H1 (cell line): Measurements from ENCODE around the gene TARS3. TPM values are rescaled to one million over a fixed set of nuclear protein-coding genes. Genes with fewer than 3 reads are reported as not detected.

Experiments used
- BCL11A ChIP-seq, 2 experiments: IDR thresholded peaks; one replicate each; pipeline ENCODE4 v1.6.1; 2011; ENCODE audit warnings: low read depth in 2 of 2, low read length in 2 of 2, mild to moderate bottlenecking in 2 of 2
- CHD1 ChIP-seq: IDR thresholded peaks from 2 replicates; pipeline ENCODE4 v1.6.1; 2012; ENCODE audit warnings: low read depth, low read length, improper control_type of control experiment
- KDM4A ChIP-seq: IDR thresholded peaks from one replicate; pipeline ENCODE4 v1.7.1; 2012; ENCODE audit warnings: low read depth, mild to moderate bottlenecking, moderate library complexity, low read length, inconsistent platforms; ENCODE audit not compliant: severe bottlenecking
- NANOG ChIP-seq: IDR thresholded peaks from 2 replicates; pipeline ENCODE4 v1.6.1; 2011; ENCODE audit warnings: low read length, low read depth, mild to moderate bottlenecking, inconsistent platforms; ENCODE audit not compliant: insufficient read depth, poor library complexity, severe bottlenecking
- PHF8 ChIP-seq: fragments of 200-600 bp; sonication (generic); conservative IDR thresholded peaks from 2 replicates; pipeline ENCODE4 v1.7.1; 2012; ENCODE audit warnings: low read depth, mild to moderate bottlenecking, inconsistent platforms, low read length, moderate library complexity
- RAD21 ChIP-seq, 2 experiments: IDR thresholded peaks in 1 of 2; conservative IDR thresholded peaks in 1 of 2; 2 replicates each; pipeline ENCODE4 v1.6.1; 2011; ENCODE audit warnings: low read depth in 2 of 2, low read length in 2 of 2, improper control_type of control experiment in 1 of 2, inconsistent platforms in 1 of 2, mild to moderate bottlenecking in 1 of 2, moderate library complexity in 1 of 2
- TCF12 ChIP-seq: IDR thresholded peaks from 2 replicates; pipeline ENCODE4 v1.6.1; 2011; ENCODE audit warnings: low read depth, mild to moderate bottlenecking, low read length
- polyA plus RNA-seq, 7 experiments: library from polyadenylated mRNA; depleted of rRNA in 3 of 7; stranded (reverse) in 5 of 7; unstranded in 2 of 7; fragments of >200 nt in 5 of 7; fragments of 200-250 nt in 2 of 7; gene quantifications; 1 replicate in 5 of 7; 2 replicates in 1 of 7; 4 replicates in 1 of 7; pipeline versions ENCODE4 v1.2.1 to v1.2.3, GENCODE V29; 2011 to 2013; ENCODE audit warnings: missing spikeins in 2 of 7, mixed read lengths in 2 of 7
- total RNA-seq: library from RNA; stranded (reverse); fragmentation: NEBNext Ultra II Directional; extraction: Animal tissue kit (Norgen Biotek cat#: 25700); gene quantifications from 2 replicates; pipeline ENCODE4 v1.2.1, GENCODE V29; 2021
- TF ChIP-seq, protein P1 (sequence below): fragments of 300-600 bp; sonication (generic); IDR thresholded peaks from 2 replicates; pipeline ENCODE4 v1.7.1; 2012; ENCODE audit warnings: low read length, moderate library complexity, mild to moderate bottlenecking, inconsistent platforms; ENCODE audit not compliant: insufficient replicate concordance
- TF ChIP-seq, protein P2 (sequence below): IDR thresholded peaks from 2 replicates; pipeline ENCODE4 v1.6.1; 2012; ENCODE audit warnings: inconsistent platforms

TARS3 gene
- total and polyA plus RNA-seq, 2 of the 8 experiments (the other 6 are each of a cell fraction or from before 2014, with no cell fraction given): 2.1 to 13.9 TPM

DNA sequence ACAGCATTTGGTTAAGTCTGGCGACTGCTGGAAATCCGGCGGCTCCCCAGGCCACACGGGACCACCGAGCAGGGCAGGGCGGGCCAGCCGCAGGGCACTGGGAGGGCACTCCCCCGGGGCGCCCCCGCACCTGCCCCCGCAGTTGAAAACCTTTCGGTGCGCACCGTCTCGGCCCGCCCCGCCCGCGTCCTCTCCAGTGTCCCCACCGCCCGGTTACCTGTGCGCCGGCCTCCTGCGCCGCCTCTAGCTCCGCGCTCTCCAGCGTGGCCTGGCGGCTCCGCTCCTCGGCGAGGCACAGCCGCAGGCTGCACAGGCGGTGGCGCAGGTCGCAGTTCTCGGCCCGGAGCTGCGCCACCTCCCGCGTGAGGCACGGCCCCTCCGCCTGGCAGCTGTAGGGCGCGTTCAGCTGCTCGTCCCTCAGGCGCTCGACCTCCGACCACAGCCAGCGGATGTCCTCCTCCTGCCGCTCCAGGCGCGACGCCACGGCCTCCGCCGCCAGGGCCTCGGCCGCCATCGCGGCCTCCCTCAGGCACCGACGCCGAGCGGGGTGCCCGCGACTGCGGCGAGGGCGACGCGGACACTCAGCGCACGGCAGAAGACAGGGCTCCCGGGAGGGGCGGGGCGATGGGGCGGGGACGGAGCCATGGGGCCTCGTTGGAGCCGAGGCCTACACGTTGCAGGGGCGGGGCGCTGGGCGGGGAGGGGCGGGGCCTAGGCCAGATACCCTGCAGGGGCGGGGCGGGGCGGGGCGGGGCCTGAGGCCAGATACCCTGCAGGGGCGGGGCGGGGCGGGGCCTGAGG lies at the start of gene TARS3 (continued):
- TF ChIP-seq, protein P1, sequence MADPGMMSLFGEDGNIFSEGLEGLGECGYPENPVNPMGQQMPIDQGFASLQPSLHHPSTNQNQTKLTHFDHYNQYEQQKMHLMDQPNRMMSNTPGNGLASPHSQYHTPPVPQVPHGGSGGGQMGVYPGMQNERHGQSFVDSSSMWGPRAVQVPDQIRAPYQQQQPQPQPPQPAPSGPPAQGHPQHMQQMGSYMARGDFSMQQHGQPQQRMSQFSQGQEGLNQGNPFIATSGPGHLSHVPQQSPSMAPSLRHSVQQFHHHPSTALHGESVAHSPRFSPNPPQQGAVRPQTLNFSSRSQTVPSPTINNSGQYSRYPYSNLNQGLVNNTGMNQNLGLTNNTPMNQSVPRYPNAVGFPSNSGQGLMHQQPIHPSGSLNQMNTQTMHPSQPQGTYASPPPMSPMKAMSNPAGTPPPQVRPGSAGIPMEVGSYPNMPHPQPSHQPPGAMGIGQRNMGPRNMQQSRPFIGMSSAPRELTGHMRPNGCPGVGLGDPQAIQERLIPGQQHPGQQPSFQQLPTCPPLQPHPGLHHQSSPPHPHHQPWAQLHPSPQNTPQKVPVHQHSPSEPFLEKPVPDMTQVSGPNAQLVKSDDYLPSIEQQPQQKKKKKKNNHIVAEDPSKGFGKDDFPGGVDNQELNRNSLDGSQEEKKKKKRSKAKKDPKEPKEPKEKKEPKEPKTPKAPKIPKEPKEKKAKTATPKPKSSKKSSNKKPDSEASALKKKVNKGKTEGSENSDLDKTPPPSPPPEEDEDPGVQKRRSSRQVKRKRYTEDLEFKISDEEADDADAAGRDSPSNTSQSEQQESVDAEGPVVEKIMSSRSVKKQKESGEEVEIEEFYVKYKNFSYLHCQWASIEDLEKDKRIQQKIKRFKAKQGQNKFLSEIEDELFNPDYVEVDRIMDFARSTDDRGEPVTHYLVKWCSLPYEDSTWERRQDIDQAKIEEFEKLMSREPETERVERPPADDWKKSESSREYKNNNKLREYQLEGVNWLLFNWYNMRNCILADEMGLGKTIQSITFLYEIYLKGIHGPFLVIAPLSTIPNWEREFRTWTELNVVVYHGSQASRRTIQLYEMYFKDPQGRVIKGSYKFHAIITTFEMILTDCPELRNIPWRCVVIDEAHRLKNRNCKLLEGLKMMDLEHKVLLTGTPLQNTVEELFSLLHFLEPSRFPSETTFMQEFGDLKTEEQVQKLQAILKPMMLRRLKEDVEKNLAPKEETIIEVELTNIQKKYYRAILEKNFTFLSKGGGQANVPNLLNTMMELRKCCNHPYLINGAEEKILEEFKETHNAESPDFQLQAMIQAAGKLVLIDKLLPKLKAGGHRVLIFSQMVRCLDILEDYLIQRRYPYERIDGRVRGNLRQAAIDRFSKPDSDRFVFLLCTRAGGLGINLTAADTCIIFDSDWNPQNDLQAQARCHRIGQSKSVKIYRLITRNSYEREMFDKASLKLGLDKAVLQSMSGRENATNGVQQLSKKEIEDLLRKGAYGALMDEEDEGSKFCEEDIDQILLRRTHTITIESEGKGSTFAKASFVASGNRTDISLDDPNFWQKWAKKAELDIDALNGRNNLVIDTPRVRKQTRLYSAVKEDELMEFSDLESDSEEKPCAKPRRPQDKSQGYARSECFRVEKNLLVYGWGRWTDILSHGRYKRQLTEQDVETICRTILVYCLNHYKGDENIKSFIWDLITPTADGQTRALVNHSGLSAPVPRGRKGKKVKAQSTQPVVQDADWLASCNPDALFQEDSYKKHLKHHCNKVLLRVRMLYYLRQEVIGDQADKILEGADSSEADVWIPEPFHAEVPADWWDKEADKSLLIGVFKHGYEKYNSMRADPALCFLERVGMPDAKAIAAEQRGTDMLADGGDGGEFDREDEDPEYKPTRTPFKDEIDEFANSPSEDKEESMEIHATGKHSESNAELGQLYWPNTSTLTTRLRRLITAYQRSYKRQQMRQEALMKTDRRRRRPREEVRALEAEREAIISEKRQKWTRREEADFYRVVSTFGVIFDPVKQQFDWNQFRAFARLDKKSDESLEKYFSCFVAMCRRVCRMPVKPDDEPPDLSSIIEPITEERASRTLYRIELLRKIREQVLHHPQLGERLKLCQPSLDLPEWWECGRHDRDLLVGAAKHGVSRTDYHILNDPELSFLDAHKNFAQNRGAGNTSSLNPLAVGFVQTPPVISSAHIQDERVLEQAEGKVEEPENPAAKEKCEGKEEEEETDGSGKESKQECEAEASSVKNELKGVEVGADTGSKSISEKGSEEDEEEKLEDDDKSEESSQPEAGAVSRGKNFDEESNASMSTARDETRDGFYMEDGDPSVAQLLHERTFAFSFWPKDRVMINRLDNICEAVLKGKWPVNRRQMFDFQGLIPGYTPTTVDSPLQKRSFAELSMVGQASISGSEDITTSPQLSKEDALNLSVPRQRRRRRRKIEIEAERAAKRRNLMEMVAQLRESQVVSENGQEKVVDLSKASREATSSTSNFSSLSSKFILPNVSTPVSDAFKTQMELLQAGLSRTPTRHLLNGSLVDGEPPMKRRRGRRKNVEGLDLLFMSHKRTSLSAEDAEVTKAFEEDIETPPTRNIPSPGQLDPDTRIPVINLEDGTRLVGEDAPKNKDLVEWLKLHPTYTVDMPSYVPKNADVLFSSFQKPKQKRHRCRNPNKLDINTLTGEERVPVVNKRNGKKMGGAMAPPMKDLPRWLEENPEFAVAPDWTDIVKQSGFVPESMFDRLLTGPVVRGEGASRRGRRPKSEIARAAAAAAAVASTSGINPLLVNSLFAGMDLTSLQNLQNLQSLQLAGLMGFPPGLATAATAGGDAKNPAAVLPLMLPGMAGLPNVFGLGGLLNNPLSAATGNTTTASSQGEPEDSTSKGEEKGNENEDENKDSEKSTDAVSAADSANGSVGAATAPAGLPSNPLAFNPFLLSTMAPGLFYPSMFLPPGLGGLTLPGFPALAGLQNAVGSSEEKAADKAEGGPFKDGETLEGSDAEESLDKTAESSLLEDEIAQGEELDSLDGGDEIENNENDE: no peak
- peak; percentile 99 for TF ChIP-seq KDM4A
- no peak for TF ChIP-seq RAD21 (IDR thresholded peaks at IDR 0.05 in 1 of 2, conservative IDR thresholded peaks at IDR 0.05 in 1 of 2; ENCODE audit: low read depth in 2 of 2, low read length in 2 of 2)
- no peak for TF ChIP-seq CHD1
- TF ChIP-seq BCL11A (IDR thresholded peaks at IDR 0.05; ENCODE audit: low read depth in 2 of 2, low read length in 2 of 2): no peak
- TF ChIP-seq TCF12: no peak
- TF ChIP-seq PHF8: peak; percentile 93
- TF ChIP-seq NANOG: no peak
- TF ChIP-seq, protein P2, sequence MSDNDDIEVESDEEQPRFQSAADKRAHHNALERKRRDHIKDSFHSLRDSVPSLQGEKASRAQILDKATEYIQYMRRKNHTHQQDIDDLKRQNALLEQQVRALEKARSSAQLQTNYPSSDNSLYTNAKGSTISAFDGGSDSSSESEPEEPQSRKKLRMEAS: peak; percentile 91
